C4-2B (cell line): ENCODE measurements around the gene TBC1D22B.

ENCODE experiments used
- CTCF ChIP-seq: fragments of 450-650 bp; conservative IDR thresholded peaks from 2 replicates; pipeline ENCODE4 v1.5.1; 2017; ENCODE audit warnings: mild to moderate bottlenecking
- ZFX ChIP-seq: fragments of 450-650 bp; IDR thresholded peaks from 2 replicates; pipeline ENCODE4 v1.6.1; 2017

GRCh38 chr6:37241131-37241530 lies 16.4 kb upstream of the TBC1D22B start:
- no peak for TF ChIP-seq CTCF
- TF ChIP-seq ZFX = no peak
